Measurements from ENCODE around the gene EEF1AKMT2.

Gene EEF1AKMT2

GRCh38 chr10:124740369-124741280 is 51.1 kb downstream of the EEF1AKMT2 start:
- no peak for DNase-seq
- in situ Hi-C loops (cut with HindIII; ENCODE audit: low pct_ligation_motif_present, low pct_unique_long_range_greater_than_20kb, low sequenced_read_pairs): no loop called here

DNA sequence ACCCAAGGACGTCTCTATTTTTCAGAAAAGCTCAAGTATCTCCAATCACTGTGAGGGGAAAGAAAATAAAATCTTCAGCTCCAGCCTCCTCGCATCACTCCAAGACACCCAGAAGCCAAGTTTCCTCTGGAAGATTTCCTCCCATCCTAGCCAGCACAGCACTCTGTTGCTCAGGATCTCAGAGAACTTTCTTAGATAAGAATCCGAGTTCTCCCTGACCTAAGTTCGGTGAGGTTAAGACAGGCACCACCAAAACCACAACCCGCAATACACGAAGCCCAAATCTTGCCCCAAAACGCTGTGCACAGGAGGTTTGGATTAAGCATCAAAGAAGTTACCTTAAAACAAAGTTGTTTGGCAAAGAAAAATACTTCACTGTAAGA is 51.7 kb downstream of the EEF1AKMT2 start:
- no peak for DNase-seq
- in situ Hi-C loops (cut with HindIII; ENCODE audit: low pct_ligation_motif_present, low pct_unique_long_range_greater_than_20kb, low sequenced_read_pairs): no loop called here

DNA sequence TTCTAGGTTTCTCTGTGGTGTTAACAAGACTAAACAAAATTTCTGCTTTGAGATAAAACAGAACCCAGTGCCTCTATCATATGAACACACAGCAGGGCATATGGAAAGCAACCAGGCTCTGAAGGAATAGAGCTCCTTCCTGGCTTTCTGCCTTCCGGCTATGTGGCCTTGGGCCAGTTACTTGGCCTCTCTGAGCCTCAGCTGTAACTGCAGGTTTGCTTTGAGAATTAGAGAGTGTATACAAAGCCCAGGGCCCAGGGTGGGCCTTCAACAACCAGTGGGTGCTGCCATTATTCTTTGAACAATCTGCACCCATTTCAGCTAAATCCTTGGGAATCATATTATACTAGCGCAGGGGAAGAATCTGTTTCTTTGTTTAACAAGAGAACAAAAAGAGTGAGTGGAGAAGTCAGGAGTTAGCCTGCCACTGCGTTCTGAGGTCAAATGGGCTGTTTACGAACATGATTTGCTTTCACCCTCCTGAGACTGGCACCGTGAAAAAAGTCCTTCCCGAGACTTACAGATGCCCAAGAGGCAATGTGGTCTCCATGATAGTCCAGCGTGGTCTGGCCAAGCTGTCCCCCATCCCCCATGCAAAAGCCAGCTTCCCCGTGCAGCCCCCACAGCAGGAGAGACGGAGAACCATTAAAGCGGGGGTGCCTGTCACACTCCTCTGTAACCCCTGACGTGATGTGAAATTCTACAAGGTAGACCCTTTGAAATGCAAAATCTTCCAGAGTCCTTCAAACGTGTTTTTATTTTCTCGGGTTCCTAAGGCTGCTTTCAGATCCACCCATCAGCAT is 52.4 kb downstream of the EEF1AKMT2 start:
- no peak for DNase-seq
- in situ Hi-C loops (cut with HindIII; ENCODE audit: low pct_ligation_motif_present, low pct_unique_long_range_greater_than_20kb, low sequenced_read_pairs): no loop called here

DNA sequence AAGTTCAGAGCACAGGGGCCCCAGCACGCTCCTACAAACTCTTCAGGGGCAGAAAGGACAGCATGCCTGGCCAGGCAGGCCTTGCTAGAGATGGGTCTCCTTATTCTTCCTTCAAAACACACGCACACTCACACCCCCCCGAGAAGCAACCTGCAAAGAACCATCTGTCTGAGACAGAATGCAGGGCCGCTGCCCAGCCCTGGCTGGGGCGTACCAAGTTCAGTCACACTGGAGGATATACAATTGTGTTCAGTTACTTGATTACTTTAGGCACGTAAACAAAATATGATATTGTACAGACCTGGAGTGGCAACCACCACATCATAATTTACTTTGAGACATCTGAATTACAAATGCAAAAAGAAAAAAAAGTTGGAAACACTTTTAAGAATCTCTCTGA is 53.2 kb downstream of the EEF1AKMT2 start:
- no peak for DNase-seq

DNA sequence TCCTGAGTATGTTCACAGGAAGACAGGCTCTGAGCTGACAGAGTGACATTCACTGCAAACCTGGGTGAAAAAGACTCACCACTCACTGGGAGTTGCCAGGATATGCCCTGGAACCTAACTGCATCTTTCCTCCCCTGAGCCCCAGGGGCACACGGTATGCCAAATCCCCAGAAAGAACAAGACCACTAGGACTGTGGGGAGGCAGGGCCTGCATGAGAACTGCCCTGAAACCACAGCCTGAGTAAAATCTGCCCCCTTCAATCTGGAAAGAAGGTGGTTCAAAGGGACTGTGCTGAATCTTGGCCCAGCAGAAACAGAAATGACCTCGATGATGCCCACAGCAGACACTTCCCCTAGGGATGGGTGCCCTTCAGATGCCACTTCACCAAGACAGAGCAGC is 54.0 kb downstream of the EEF1AKMT2 start:
- in situ Hi-C loops (cut with HindIII; ENCODE audit: low pct_ligation_motif_present, low pct_unique_long_range_greater_than_20kb, low sequenced_read_pairs): no loop called here
- DNase-seq: no peak

More for the DNA sequence above, 53.2 kb downstream of the EEF1AKMT2 start:
- in situ Hi-C loops (cut with HindIII; ENCODE audit: low pct_ligation_motif_present, low pct_unique_long_range_greater_than_20kb, low sequenced_read_pairs): no loop called here

DNA sequence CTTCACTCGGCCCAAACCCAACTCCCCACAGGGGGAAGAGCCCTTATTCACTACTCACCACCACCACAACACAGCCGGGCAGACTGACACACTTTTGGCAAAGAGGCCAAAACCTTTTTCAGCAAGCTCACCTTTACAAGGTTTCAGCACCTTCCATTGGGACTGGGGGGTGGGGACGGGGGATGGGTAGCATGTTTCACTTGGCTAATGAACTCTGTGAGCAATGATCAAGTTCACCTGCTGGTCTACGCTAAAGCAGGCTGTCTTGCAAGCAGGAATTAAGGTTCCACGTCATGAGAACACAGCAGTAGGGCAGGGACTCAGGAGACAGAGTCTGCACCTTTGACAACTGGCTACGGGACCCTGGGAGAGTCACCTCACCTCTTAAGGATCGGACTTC is 54.5 kb downstream of the EEF1AKMT2 start:
- DNase-seq: no peak
- in situ Hi-C loops (cut with HindIII; ENCODE audit: low pct_ligation_motif_present, low pct_unique_long_range_greater_than_20kb, low sequenced_read_pairs): no loop called here

- in situ Hi-C loops (cut with HindIII; ENCODE audit: low pct_ligation_motif_present, low pct_unique_long_range_greater_than_20kb, low sequenced_read_pairs): no loop called here
- DNase-seq: peak; percentile 75
Observed at GRCh38 chr10:124736491-124737136, 55.1 kb downstream of the EEF1AKMT2 start.

GRCh38 chr10:124735491-124736286 is 56.0 kb downstream of the EEF1AKMT2 start:
- in situ Hi-C loops (cut with HindIII; ENCODE audit: low pct_ligation_motif_present, low pct_unique_long_range_greater_than_20kb, low sequenced_read_pairs): no loop called here
- DNase-seq: no peak

- in situ Hi-C loops (cut with HindIII; ENCODE audit: low pct_ligation_motif_present, low pct_unique_long_range_greater_than_20kb, low sequenced_read_pairs): no loop called here
- no peak for DNase-seq
Observed at GRCh38 chr10:124734311-124735166, 57.1 kb downstream of the EEF1AKMT2 start.

- DNase-seq: no peak
- in situ Hi-C loops (cut with HindIII; ENCODE audit: low pct_ligation_motif_present, low pct_unique_long_range_greater_than_20kb, low sequenced_read_pairs): no loop called here
Observed at GRCh38 chr10:124733571-124734245, 58.0 kb downstream of the EEF1AKMT2 start.

DNA sequence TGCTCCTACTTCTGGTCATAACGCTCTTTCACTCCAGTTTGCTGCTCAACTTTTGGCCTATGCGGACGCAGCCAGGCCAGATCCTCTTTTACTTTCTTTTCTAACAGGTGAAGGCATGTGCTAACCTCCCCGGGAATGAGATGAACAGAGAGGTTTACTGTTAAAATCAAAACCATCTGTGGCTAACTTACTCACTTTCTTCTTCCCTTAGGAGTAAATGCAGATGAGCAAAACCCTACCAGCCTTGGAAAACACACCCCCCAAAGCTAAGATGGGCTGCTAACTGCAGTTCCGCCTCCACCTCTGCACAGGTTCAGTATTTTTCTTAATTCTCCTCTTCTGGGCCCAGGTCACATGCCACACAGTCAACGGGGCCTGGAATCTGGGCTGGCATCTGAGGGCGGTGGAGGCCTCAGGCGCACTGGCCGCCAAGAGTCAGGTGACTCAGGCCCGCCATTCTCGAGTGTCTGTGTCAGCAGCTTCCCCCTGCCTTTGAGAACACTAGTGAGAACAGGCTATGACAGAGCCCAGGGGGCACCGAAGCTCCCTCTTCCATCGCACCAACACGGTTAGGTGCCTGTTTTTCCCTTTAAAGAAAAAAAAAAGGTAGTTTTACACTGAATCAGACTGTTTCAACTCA is 58.6 kb downstream of the EEF1AKMT2 start:
- in situ Hi-C loops (cut with HindIII; ENCODE audit: low pct_ligation_motif_present, low pct_unique_long_range_greater_than_20kb, low sequenced_read_pairs): no loop called here
- peak; percentile 61 for DNase-seq

GRCh38 chr10:124731551-124731950 is 60.1 kb downstream of the EEF1AKMT2 start:
- in situ Hi-C loops (cut with HindIII; ENCODE audit: low pct_ligation_motif_present, low pct_unique_long_range_greater_than_20kb, low sequenced_read_pairs): no loop called here
- no peak for DNase-seq

GRCh38 chr10:124730790-124731189 is 60.9 kb downstream of the EEF1AKMT2 start:
- in situ Hi-C loops (cut with HindIII; ENCODE audit: low pct_ligation_motif_present, low pct_unique_long_range_greater_than_20kb, low sequenced_read_pairs): no loop called here
- no peak for DNase-seq

DNA sequence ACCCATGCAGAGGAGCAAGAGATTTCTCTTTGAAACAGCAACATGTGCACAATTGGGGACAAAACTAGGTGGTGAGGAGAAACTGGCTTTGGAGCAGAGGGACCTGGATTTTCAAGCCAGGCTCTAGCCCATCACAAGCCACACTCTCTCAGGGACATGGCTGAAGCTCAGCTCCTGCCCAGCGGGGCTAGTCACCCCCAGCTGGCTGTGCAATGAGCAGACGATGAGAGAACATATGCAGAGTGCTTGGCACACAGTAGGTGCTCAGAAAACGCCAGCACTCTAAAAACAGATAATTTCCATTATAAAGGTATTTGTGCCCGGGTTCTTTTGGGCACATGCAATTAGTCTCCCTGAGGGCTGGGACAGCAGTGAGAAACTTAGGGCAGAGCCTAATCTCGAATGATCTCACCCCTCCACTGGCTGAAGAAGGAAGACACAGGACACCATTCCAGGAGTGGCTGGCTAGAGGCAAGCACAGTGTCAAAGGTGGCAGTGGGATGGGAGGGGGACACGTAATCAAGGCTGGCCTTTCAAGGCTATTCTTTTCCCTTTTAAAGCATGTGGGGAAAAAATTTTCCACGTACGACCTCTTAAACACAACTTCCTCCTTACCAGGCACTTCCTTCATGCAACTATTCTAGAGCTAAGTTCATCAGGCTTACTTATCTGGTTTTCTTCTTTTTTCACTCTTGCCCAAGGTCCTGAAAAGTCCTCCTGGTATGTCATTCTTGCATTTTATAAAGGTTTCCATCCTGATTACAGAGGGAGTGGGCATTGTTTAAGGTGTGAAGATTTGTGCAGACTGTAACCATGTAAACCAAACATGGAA is 62.6 kb downstream of the EEF1AKMT2 start:
- in situ Hi-C loops (cut with HindIII; ENCODE audit: low pct_ligation_motif_present, low pct_unique_long_range_greater_than_20kb, low sequenced_read_pairs): no loop called here
- DNase-seq: no peak

DNA sequence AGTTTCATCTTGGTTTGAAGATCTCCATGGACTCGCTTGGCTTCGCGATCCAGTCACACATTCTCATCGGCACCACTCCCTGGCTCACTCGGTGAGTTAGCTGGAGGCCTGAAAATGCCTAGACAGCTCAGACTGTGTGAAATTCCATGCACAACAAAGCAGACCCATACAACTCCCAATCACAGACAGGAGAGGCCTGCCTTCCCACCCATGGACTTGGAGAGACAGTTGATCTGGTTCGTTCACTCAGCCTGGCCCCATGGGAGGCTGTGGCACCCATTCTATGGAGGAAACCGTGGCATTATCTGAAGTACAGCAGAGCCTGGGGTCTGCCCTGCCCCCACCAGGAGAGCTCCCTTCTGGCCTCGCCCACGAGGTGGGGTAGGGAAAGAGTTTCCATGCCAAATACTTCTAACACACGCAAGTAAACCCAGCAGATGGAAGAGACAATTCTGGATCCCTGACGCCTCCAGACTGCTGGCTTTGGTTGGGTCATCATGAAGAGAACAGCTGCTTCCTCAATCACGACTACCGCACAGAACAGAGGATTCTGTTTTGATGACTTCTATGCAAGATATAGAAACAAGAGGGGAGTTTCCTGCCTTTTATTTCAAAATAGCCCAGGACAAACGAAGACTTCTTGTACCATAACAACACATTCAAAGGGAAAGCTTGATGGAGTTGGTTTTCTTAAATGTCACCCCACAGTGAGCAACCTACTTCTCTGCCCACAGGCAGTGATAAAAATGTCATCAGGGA is 63.4 kb downstream of the EEF1AKMT2 start:
- no peak for DNase-seq
- in situ Hi-C loops (cut with HindIII; ENCODE audit: low pct_ligation_motif_present, low pct_unique_long_range_greater_than_20kb, low sequenced_read_pairs): no loop called here
